H1 (cell line): ENCODE results near the gene HSD17B3.

Experiments used
- CHD2 ChIP-seq: IDR thresholded peaks from 2 replicates; pipeline ENCODE4 v1.6.1; 2012; ENCODE audit warnings: low read length, improper control_type of control experiment
- CREB1 ChIP-seq: IDR thresholded peaks from 2 replicates; pipeline ENCODE4 v1.6.1; 2012; ENCODE audit warnings: inconsistent platforms
- GTF2F1 ChIP-seq: IDR thresholded peaks from 2 replicates; pipeline ENCODE4 v1.6.1; 2012; ENCODE audit warnings: low read depth, low read length, improper control_type of control experiment, borderline replicate concordance
- KDM1A ChIP-seq: fragments of 200-600, 300-600 bp; sonication (generic); IDR thresholded peaks from 2 replicates; pipeline ENCODE4 v1.7.1; 2016; ENCODE audit warnings: mild to moderate bottlenecking, low read length, borderline replicate concordance
- MAFK ChIP-seq: IDR thresholded peaks from 2 replicates; pipeline ENCODE4 v1.6.1; 2012; ENCODE audit warnings: low read depth, mild to moderate bottlenecking, improper control_type of control experiment, low read length
- POLR2A ChIP-seq, 2 experiments: IDR thresholded peaks; 1 replicate in 1 of 2; 2 replicates in 1 of 2; pipeline ENCODE4 v1.6.1; 2011; ENCODE audit warnings: low read depth in 2 of 2, low read length in 2 of 2, mild to moderate bottlenecking in 2 of 2; ENCODE audit errors: control extremely low read depth in 1 of 2
- POLR2AphosphoS5 ChIP-seq: IDR thresholded peaks from 2 replicates; pipeline ENCODE4 v1.6.1; 2011; ENCODE audit warnings: low read depth, low read length
- RNF2 ChIP-seq: fragments of 200-900, 300-1000 bp; sonication (generic); IDR thresholded peaks from 2 replicates; pipeline ENCODE4 v1.7.1; 2016; ENCODE audit warnings: borderline replicate concordance, low read depth, mild to moderate bottlenecking, antibody characterized with exemption, low read length; ENCODE audit not compliant: poor library complexity, severe bottlenecking; ENCODE audit errors: missing control alignments
- SIN3A ChIP-seq, 2 experiments: IDR thresholded peaks in 1 of 2; conservative IDR thresholded peaks in 1 of 2; 2 replicates each; pipeline ENCODE4 v1.6.1; 2011 to 2012; ENCODE audit warnings: low read length in 2 of 2, improper control_type of control experiment in 1 of 2, low read depth in 1 of 2, mild to moderate bottlenecking in 1 of 2
- TAF1 ChIP-seq: IDR thresholded peaks from 2 replicates; pipeline ENCODE4 v1.6.1; 2011; ENCODE audit warnings: mild to moderate bottlenecking, low read depth, low read length
- TBP ChIP-seq: IDR thresholded peaks from 2 replicates; pipeline ENCODE4 v1.6.1; 2011; ENCODE audit warnings: low read depth, low read length, improper control_type of control experiment
- ZNF274 ChIP-seq: IDR thresholded peaks from 2 replicates; pipeline ENCODE4 v1.7.0; 2012; ENCODE audit warnings: low read length, borderline replicate concordance; ENCODE audit errors: extremely low read depth
- TF ChIP-seq, protein P1 (sequence below), 3 experiments: IDR thresholded peaks; 1 replicate in 2 of 3; 2 replicates in 1 of 3; pipeline versions ENCODE4 v1.5.1 to v1.6.1; 2011; ENCODE audit warnings: low read length in 3 of 3, mild to moderate bottlenecking in 3 of 3, inconsistent platforms in 2 of 3, low read depth in 1 of 3, moderate library complexity in 1 of 3; ENCODE audit not compliant: insufficient read depth in 1 of 3; ENCODE audit errors: control extremely low read depth in 1 of 3

DNA sequence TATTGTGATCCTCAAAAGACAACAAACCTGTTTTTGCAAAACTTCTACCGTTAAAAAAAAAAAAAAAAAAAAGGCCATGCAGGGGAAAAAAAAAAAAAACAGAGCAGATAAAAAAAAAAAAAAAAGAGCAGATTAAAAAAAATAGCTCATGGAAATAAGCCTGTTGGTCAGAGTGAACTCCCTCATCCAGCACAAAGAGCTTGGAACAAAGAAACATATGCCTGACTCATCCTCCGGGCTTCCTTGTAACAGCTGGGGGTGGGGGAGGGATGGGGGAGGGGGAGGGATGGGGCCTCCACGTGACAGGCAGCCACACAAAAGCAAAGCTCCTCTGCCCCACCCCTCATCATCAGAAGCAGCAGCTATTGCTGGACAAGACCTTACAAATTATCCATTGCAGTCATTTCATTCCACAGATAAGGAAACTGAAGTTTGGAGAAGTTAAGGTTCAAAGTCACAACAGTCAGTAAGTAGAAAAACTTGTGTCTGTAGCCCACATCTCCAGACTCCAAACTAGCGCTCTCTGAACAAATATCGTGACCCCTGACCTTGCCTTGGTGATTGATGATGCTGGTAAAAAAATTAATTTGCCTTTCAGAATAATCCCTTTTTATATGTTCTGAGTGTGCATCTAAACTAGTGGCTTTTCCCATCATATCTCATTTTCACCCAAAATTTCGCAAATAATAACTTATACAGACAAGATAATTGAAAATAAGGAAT, 42.6 kb upstream of the HSD17B3 start:
- TF ChIP-seq MAFK (peak; percentile 40; the same call in 1 of the 2 replicates), KDM1A (no peak; the same call in 1 of the 2 replicates), CREB1 (no peak), TAF1 (no peak), POLR2A (IDR thresholded peaks at IDR 0.05; ENCODE audit: control extremely low read depth in 1 of 2, low read depth in 2 of 2, low read length in 2 of 2) (no peak), TBP (0 out of 2 replicates have a peak, but pooled peaks have one; percentile 9), RNF2 (no peak), POLR2AphosphoS5 (no peak), ZNF274 (no peak), SIN3A (conservative IDR thresholded peaks at IDR 0.05 in 1 of 2, IDR thresholded peaks at IDR 0.05 in 1 of 2; ENCODE audit: low read depth in 1 of 2, low read length in 2 of 2) (no peak), GTF2F1 (no peak), CHD2 (no peak)
- TF ChIP-seq, protein P1, sequence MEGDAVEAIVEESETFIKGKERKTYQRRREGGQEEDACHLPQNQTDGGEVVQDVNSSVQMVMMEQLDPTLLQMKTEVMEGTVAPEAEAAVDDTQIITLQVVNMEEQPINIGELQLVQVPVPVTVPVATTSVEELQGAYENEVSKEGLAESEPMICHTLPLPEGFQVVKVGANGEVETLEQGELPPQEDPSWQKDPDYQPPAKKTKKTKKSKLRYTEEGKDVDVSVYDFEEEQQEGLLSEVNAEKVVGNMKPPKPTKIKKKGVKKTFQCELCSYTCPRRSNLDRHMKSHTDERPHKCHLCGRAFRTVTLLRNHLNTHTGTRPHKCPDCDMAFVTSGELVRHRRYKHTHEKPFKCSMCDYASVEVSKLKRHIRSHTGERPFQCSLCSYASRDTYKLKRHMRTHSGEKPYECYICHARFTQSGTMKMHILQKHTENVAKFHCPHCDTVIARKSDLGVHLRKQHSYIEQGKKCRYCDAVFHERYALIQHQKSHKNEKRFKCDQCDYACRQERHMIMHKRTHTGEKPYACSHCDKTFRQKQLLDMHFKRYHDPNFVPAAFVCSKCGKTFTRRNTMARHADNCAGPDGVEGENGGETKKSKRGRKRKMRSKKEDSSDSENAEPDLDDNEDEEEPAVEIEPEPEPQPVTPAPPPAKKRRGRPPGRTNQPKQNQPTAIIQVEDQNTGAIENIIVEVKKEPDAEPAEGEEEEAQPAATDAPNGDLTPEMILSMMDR (IDR thresholded peaks at IDR 0.05; ENCODE audit: control extremely low read depth in 1 of 3, insufficient read depth in 1 of 3, low read depth in 1 of 3, low read length in 3 of 3): no peak
